ENCODE data around the gene USP6NL.

Gene USP6NL

GRCh38 chr10:11491087-11491486 lies 120.4 kb downstream of the USP6NL start:
- H3K4me3 ChIP-seq (ENCODE audit: low read depth, low read length): no peak overlapping the region
- TF ChIP-seq CTCF (IDR thresholded peaks at IDR 0.05; ENCODE audit: low read depth, low read length, missing control alignments): no peak
- DNase-seq (ENCODE audit: low read depth): no peak
- in situ Hi-C loops (cut with HindIII; ENCODE audit: low sequenced_read_pairs): no loop called here

GRCh38 chr10:11489591-11489990 lies 121.9 kb downstream of the USP6NL start:
- no peak for TF ChIP-seq CTCF (IDR thresholded peaks at IDR 0.05; ENCODE audit: low read depth, low read length, missing control alignments)
- in situ Hi-C loops (cut with HindIII; ENCODE audit: low sequenced_read_pairs): no loop called here
- H3K4me3 ChIP-seq (ENCODE audit: low read depth, low read length): no peak overlapping the region
- DNase-seq (ENCODE audit: low read depth): no peak

GRCh38 chr10:11488126-11488525 lies 123.3 kb downstream of the USP6NL start:
- DNase-seq (ENCODE audit: low read depth): no peak
- no peak for TF ChIP-seq CTCF (IDR thresholded peaks at IDR 0.05; ENCODE audit: low read depth, low read length, missing control alignments)
- in situ Hi-C loops (cut with HindIII; ENCODE audit: low sequenced_read_pairs): no loop called here
- no peak overlapping the region for H3K4me3 ChIP-seq (ENCODE audit: low read depth, low read length)

- TF ChIP-seq CTCF (IDR thresholded peaks at IDR 0.05; ENCODE audit: low read depth, low read length, missing control alignments): no peak
- no peak for DNase-seq (ENCODE audit: low read depth)
- in situ Hi-C loops (cut with HindIII; ENCODE audit: low sequenced_read_pairs): no loop called here
- no peak overlapping the region for H3K4me3 ChIP-seq (ENCODE audit: low read depth, low read length)
Observed at GRCh38 chr10:11483201-11484148, 128.0 kb downstream of the USP6NL start.

- in situ Hi-C loops (cut with HindIII; ENCODE audit: low sequenced_read_pairs): no loop called here
- no peak overlapping the region for H3K4me3 ChIP-seq (ENCODE audit: low read depth, low read length)
- TF ChIP-seq CTCF (IDR thresholded peaks at IDR 0.05; ENCODE audit: low read depth, low read length, missing control alignments): no peak
- DNase-seq (ENCODE audit: low read depth): no peak
Observed at GRCh38 chr10:11482306-11482705, 129.1 kb downstream of the USP6NL start.

GRCh38 chr10:11480687-11481086 lies 130.8 kb downstream of the USP6NL start:
- no peak for DNase-seq (ENCODE audit: low read depth)
- in situ Hi-C loops (cut with HindIII; ENCODE audit: low sequenced_read_pairs): no loop called here
- TF ChIP-seq CTCF (IDR thresholded peaks at IDR 0.05; ENCODE audit: low read depth, low read length, missing control alignments): no peak
- H3K4me3 ChIP-seq (ENCODE audit: low read depth, low read length): no peak overlapping the region

Measured in astrocyte of the cerebellum (primary cell).